Keratinocyte (primary cell): ENCODE data around the gene SLC25A36. TPM values are rescaled to one million over a fixed set of nuclear protein-coding genes. Genes with fewer than 3 reads are reported as not detected.

Source experiments
- DNase-seq: peaks from one replicate; pipeline ENCODE4 v3.0.0-alpha.2; 2011; ENCODE audit warnings: low read depth, missing footprints, low spot score
- FAIRE-seq: peaks from 2 replicates; lab custom pipeline; 2011; peaks lifted over from hg19 to GRCh38; lab: Jason Lieb, UNC
- H2AFZ ChIP-seq: 2 replicates; pipeline ENCODE4 v1.6.0; 2012; ENCODE audit warnings: low read length, control low read depth, inconsistent platforms; ENCODE audit not compliant: control insufficient read depth
- H3K27ac ChIP-seq: 2 replicates; pipeline ENCODE4 v1.5.1; 2011; ENCODE audit warnings: low read length; ENCODE audit not compliant: control insufficient read depth, insufficient read depth
- H3K27me3 ChIP-seq: 3 replicates; pipeline ENCODE4 v1.6.0; 2011; ENCODE audit warnings: low read length; ENCODE audit not compliant: control insufficient read depth, insufficient read depth; ENCODE audit errors: extremely low read depth
- H3K36me3 ChIP-seq, 2 experiments: 2 replicates in 1 of 2; 3 replicates in 1 of 2; pipeline ENCODE4 v1.5.1; 2011; ENCODE audit warnings: low read length in 2 of 2, mild to moderate bottlenecking in 1 of 2; ENCODE audit not compliant: control insufficient read depth in 2 of 2, insufficient read depth in 2 of 2; ENCODE audit errors: extremely low read depth in 1 of 2
- H3K4me1 ChIP-seq: 3 replicates; pipeline ENCODE4 v1.5.1; 2011; ENCODE audit warnings: low read length; ENCODE audit not compliant: control insufficient read depth, insufficient read depth; ENCODE audit errors: extremely low read depth
- H3K4me2 ChIP-seq: 3 replicates; pipeline ENCODE4 v1.6.0; 2011; ENCODE audit warnings: low read depth, low read length; ENCODE audit not compliant: control insufficient read depth, insufficient read depth; ENCODE audit errors: extremely low read depth
- H3K4me3 ChIP-seq, 3 experiments: fragments of 200-600 bp in 1 of 3; sonication (generic) in 1 of 3; 2 replicates in 2 of 3; 3 replicates in 1 of 3; pipeline ENCODE4 v1.5.1; 2011 to 2016; ENCODE audit warnings: low read length in 3 of 3, mild to moderate bottlenecking in 3 of 3, control low read depth in 2 of 3, inconsistent platforms in 1 of 3, low read depth in 1 of 3, mixed read lengths in 1 of 3, mixed run types in 1 of 3, moderate library complexity in 1 of 3; ENCODE audit not compliant: control insufficient read depth in 2 of 3, insufficient read depth in 2 of 3; ENCODE audit errors: extremely low read depth in 1 of 3
- H3K79me2 ChIP-seq: 2 replicates; pipeline ENCODE4 v1.6.0; 2012; ENCODE audit warnings: low read length; ENCODE audit not compliant: control insufficient read depth, insufficient read depth
- H3K9ac ChIP-seq: 3 replicates; pipeline ENCODE4 v1.6.0; 2011; ENCODE audit warnings: low read length; ENCODE audit not compliant: control insufficient read depth, insufficient read depth; ENCODE audit errors: extremely low read depth
- H3K9me1 ChIP-seq: 3 replicates; pipeline ENCODE4 v1.6.0; 2011; ENCODE audit warnings: low read length; ENCODE audit not compliant: control insufficient read depth, insufficient read depth; ENCODE audit errors: extremely low read depth
- H3K9me3 ChIP-seq: 2 replicates; pipeline ENCODE4 v1.5.1; 2012; ENCODE audit warnings: low read depth, low read length; ENCODE audit not compliant: control insufficient read depth
- H4K20me1 ChIP-seq: 3 replicates; pipeline ENCODE4 v1.6.0; 2011; ENCODE audit warnings: low read length; ENCODE audit not compliant: control insufficient read depth, insufficient read depth; ENCODE audit errors: extremely low read depth
- CTCF ChIP-seq, 3 experiments: IDR thresholded peaks in 1 of 3; conservative IDR thresholded peaks in 1 of 3; optimal IDR thresholded peaks in 1 of 3; 2 replicates in 2 of 3; 3 replicates in 1 of 3; pipeline versions ENCODE3 to v1.5.1; 2011; ENCODE audit warnings: low read length in 3 of 3, mild to moderate bottlenecking in 3 of 3, moderate library complexity in 2 of 3, control low read depth in 1 of 3, inconsistent platforms in 1 of 3; ENCODE audit not compliant: insufficient read depth in 2 of 3; ENCODE audit errors: extremely low read depth in 1 of 3
- EZH2 ChIP-seq: IDR thresholded peaks from one replicate; pipeline ENCODE4 v1.6.1; 2012; ENCODE audit warnings: inconsistent platforms, mild to moderate bottlenecking, low read length, moderate library complexity
- dilution Hi-C: fragments of 300-500 bp; cut with MboI; formaldehyde crosslinking; loops from one replicate; pipeline ENCODE4 v1.7.0; 2020; ENCODE audit warnings: low sequenced_read_pairs; ENCODE audit not compliant: extremely low pct_ligation_motif_present
- polyA plus RNA-seq, 5 experiments: library from polyadenylated mRNA; depleted of rRNA in 3 of 5; stranded (reverse) in 3 of 5; stranded (forward) in 1 of 5; unstranded in 1 of 5; fragments of >200 nt; gene quantifications; 1 replicate in 1 of 5; 2 replicates in 3 of 5; 3 replicates in 1 of 5; pipeline versions ENCODE4 v1.2.1 to v1.2.3, GENCODE V29; 2011 to 2012; ENCODE audit warnings: missing spikeins in 2 of 5, low read depth in 1 of 5, low replicate concordance in 1 of 5

SLC25A36 gene
- polyA plus RNA-seq, 1 donor (not counting 4 experiments of a cell fraction or from before 2014, with no cell fraction given), result 69.2 TPM

GRCh38 chr3:141011997-141012262 is 70.3 kb downstream of the SLC25A36 start:
- Histone ChIP-seq H3K27ac (no peak overlapping the region), H4K20me1 (no peaks in the 10 kb centered on the region), H3K9me3 (no peaks in the 10 kb centered on the region), H3K4me1 (peaks cover 2% of the 10 kb centered on the region), H3K9ac (no peak overlapping the region), H2AFZ (no peak overlapping the region), H3K9me1 (no peaks in the 10 kb centered on the region), H3K79me2 (no peaks in the 10 kb centered on the region), H3K36me3 (no peaks in the 10 kb centered on the region), H3K4me2 (no peak overlapping the region), H3K27me3 (no peaks in the 10 kb centered on the region), H3K4me3 (no peak overlapping the region)
- FAIRE-seq, result no peak
- no peak for TF ChIP-seq CTCF (optimal IDR thresholded peaks at IDR 0.05 in 1 of 3, IDR thresholded peaks at IDR 0.05 in 1 of 3, conservative IDR thresholded peaks at IDR 0.05 in 1 of 3; ENCODE audit: extremely low read depth in 1 of 3, insufficient read depth in 2 of 3, low read length in 3 of 3)
- no peak for TF ChIP-seq EZH2
- dilution Hi-C loops, result no loop called here
- no peak for DNase-seq

- TF ChIP-seq EZH2 (no peak), CTCF (optimal IDR thresholded peaks at IDR 0.05 in 1 of 3, IDR thresholded peaks at IDR 0.05 in 1 of 3, conservative IDR thresholded peaks at IDR 0.05 in 1 of 3; ENCODE audit: extremely low read depth in 1 of 3, insufficient read depth in 2 of 3, low read length in 3 of 3) (no peak)
- dilution Hi-C loops, result no loop called here
Observed at GRCh38 chr3:141012571-141012970, 70.9 kb downstream of the SLC25A36 start.

More at GRCh38 chr3:141012571-141012970, 70.9 kb downstream of the SLC25A36 start:
- FAIRE-seq (no peak), DNase-seq (no peak)
- Histone ChIP-seq H3K27me3 (no peaks in the 10 kb centered on the region), H3K9ac (no peak overlapping the region), H3K79me2 (no peaks in the 10 kb centered on the region), H3K27ac (no peak overlapping the region), H4K20me1 (no peaks in the 10 kb centered on the region), H2AFZ (no peak overlapping the region), H3K4me3 (no peak overlapping the region), H3K4me1 (peaks cover 2% of the 10 kb centered on the region), H3K36me3 (no peaks in the 10 kb centered on the region), H3K9me3 (no peaks in the 10 kb centered on the region), H3K4me2 (no peak overlapping the region), H3K9me1 (no peaks in the 10 kb centered on the region)
